SU-DHL-6 (cell line): ENCODE data around the gene PIGH.

Source experiments
- H2AFZ ChIP-seq: fragments of 200-600 bp; sonication (generic); 2 replicates; pipeline ENCODE4 v1.6.1; 2014; ENCODE audit warnings: low read depth, mild to moderate bottlenecking, moderate library complexity, mixed read lengths, antibody characterized with exemption, low read length; ENCODE audit not compliant: severe bottlenecking
- H3F3A ChIP-seq: fragments of 200-600 bp; shearing (Covaris generic); 2 replicates; pipeline ENCODE4 v1.6.0; 2016; ENCODE audit warnings: antibody characterized with exemption, mild to moderate bottlenecking; ENCODE audit not compliant: insufficient read depth
- H3K27ac ChIP-seq: fragments of 200-600 bp; sonication (generic); 2 replicates; pipeline ENCODE4 v1.5.1; 2016; ENCODE audit warnings: low read depth, mild to moderate bottlenecking, low read length, moderate library complexity, mixed read lengths
- H3K27me3 ChIP-seq: fragments of 200-600 bp; sonication (generic), shearing (Covaris generic); 2 replicates; pipeline ENCODE4 v1.6.0; 2014; ENCODE audit warnings: mild to moderate bottlenecking, low read length
- H3K36me3 ChIP-seq: fragments of 200-600 bp; sonication (generic); 2 replicates; pipeline ENCODE4 v1.6.1; 2014; ENCODE audit warnings: mild to moderate bottlenecking, low read length, mixed read lengths
- H3K4me2 ChIP-seq: fragments of 300-600, 200-600 bp; shearing (Covaris generic), sonication (generic); 2 replicates; pipeline ENCODE4 v1.6.0; 2014; ENCODE audit warnings: low read length, low read depth, mild to moderate bottlenecking; ENCODE audit not compliant: poor library complexity, severe bottlenecking
- H3K4me3 ChIP-seq: fragments of 200-600 bp; sonication (generic); 2 replicates; pipeline ENCODE4 v1.5.1; 2014; ENCODE audit warnings: antibody characterized with exemption, low read length, mild to moderate bottlenecking, mixed read lengths; ENCODE audit not compliant: insufficient read depth, poor library complexity, severe bottlenecking
- H3K79me2 ChIP-seq: fragments of 200-600 bp; sonication (generic); 2 replicates; pipeline ENCODE4 v1.6.1; 2014; ENCODE audit warnings: mild to moderate bottlenecking, low read length, moderate library complexity; ENCODE audit not compliant: insufficient read depth
- H3K9ac ChIP-seq: fragments of 200-600 bp; sonication (generic); 2 replicates; pipeline ENCODE4 v1.7.0; 2014; ENCODE audit warnings: mild to moderate bottlenecking, low read length
- H3K9me2 ChIP-seq: fragments of 200-600 bp; sonication (generic); replicated peaks from 2 replicates; pipeline ENCODE4 v1.6.1; 2014; ENCODE audit warnings: low read length; ENCODE audit not compliant: insufficient read depth
- H3K9me3 ChIP-seq: fragments of 200-600 bp; sonication (generic); 2 replicates; pipeline ENCODE4 v1.6.1; 2014; ENCODE audit warnings: low read length, mixed read lengths; ENCODE audit not compliant: insufficient read depth
- H4K20me1 ChIP-seq: fragments of 200-600 bp; sonication (generic); 2 replicates; pipeline ENCODE4 v1.6.1; 2014; ENCODE audit warnings: low read depth, mild to moderate bottlenecking, antibody characterized with exemption, low read length, moderate library complexity, mixed read lengths
- CTCF ChIP-seq: fragments of 200-600 bp; sonication (generic); IDR thresholded peaks from one replicate; pipeline ENCODE4 v1.5.1; 2017; ENCODE audit warnings: antibody characterized with exemption, mild to moderate bottlenecking, low read length, moderate library complexity; ENCODE audit not compliant: insufficient read depth, poor library complexity, severe bottlenecking
- EZH2phosphoT487 ChIP-seq: fragments of 200-600 bp; sonication (generic), shearing (Covaris generic); conservative IDR thresholded peaks from 2 replicates; pipeline ENCODE4 v1.6.1; 2018; ENCODE audit warnings: mild to moderate bottlenecking, antibody characterized with exemption, low read length, moderate library complexity, mixed read lengths

The PIGH gene

DNA sequence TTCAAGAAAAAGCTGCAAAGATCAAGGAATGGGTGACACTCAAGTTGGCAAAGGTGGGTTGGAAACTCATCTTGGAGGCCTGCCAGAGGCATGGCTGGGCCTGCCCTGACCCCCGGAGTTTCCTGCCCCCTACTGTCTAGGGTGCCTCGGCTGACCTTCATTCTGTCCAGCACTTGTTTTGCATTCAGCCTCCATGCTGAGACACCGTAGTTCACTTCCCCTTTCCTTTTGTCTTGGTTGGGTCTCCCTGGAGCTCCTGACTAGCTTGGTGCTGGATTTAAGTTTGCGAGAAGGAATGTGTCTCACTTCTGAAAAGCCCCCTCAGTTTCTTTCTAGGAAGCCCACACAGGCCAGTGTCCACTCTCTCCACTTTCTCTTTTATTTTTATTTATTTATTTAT, 40.4 kb downstream of the PIGH start:
- H3K9ac ChIP-seq: no peak overlapping the region
- no peak for TF ChIP-seq EZH2phosphoT487
- no peak for TF ChIP-seq CTCF

DNA sequence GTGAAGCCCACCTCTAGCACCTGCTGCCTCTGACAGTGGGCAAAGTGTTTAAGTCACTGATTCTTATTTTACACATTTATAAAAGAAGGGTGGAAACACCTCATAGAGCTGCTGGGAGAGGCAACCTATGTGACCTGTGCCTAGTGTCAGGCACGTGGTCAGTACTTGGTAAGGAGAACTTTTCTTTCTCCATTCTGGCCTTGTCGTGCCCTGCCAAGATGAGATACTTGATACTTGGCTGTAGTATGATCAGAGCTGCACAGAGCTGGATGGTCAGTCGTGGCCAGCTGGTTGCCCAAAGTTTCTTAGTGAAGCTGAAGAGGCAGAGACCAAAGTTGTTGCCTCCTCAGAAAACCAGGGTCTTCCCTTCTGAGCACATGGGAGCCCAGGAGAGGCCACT, 42.4 kb downstream of the PIGH start:
- H3K4me2 ChIP-seq: no peak overlapping the region
- no peaks in the 10 kb centered on the region for H4K20me1 ChIP-seq
- H2AFZ ChIP-seq: no peak overlapping the region
- H3K27ac ChIP-seq: no peak overlapping the region
- H3K9ac ChIP-seq: no peak overlapping the region
- H3K9me2 ChIP-seq: no peaks in the 10 kb centered on the region
- H3F3A ChIP-seq: no peaks in the 10 kb centered on the region
- no peak overlapping the region for H3K4me3 ChIP-seq
- TF ChIP-seq CTCF (no peak), EZH2phosphoT487 (no peak)
- H3K9me3 ChIP-seq: no peaks in the 10 kb centered on the region
- H3K36me3 ChIP-seq: no peaks in the 10 kb centered on the region
- no peaks in the 10 kb centered on the region for H3K27me3 ChIP-seq
- no peaks in the 10 kb centered on the region for H3K79me2 ChIP-seq

More for the DNA sequence above, 40.4 kb downstream of the PIGH start:
- no peaks in the 10 kb centered on the region for H3K9me2 ChIP-seq
- H3K27me3 ChIP-seq: no peaks in the 10 kb centered on the region
- H3K4me3 ChIP-seq: no peak overlapping the region
- no peaks in the 10 kb centered on the region for H3F3A ChIP-seq
- no peaks in the 10 kb centered on the region for H3K79me2 ChIP-seq
- H3K4me2 ChIP-seq: no peak overlapping the region
- H2AFZ ChIP-seq: no peak overlapping the region
- no peaks in the 10 kb centered on the region for H3K36me3 ChIP-seq
- no peaks in the 10 kb centered on the region for H3K9me3 ChIP-seq
- H4K20me1 ChIP-seq: no peaks in the 10 kb centered on the region
- H3K27ac ChIP-seq: no peak overlapping the region

DNA sequence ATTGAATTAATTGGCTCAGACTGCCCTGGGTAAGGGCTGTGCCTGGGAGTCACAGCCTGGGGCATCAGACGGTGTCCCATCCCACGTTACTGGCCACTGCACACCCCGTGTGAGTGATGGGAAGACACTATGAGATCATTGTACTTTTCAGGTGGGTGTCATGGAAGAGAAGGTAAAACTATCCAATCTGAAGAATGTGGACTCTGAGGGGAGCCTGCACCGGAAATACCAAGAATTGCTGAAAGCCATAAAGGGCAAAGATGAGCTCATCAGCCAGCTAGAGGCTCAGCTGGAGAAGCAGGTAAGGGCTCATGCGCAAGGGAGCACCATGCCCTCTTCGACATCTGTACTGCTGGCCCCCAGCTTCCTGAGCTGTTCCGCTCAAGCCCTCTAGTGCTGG, 43.0 kb downstream of the PIGH start:
- TF ChIP-seq CTCF (no peak), EZH2phosphoT487 (no peak)
- Histone ChIP-seq H3K9ac (no peak overlapping the region), H3K9me3 (no peaks in the 10 kb centered on the region), H3K79me2 (no peaks in the 10 kb centered on the region), H3K36me3 (no peaks in the 10 kb centered on the region), H3K4me2 (no peak overlapping the region), H3K9me2 (no peaks in the 10 kb centered on the region), H2AFZ (no peak overlapping the region), H3K4me3 (no peak overlapping the region), H3K27me3 (no peaks in the 10 kb centered on the region), H4K20me1 (no peaks in the 10 kb centered on the region), H3F3A (no peaks in the 10 kb centered on the region), H3K27ac (no peak overlapping the region)
